ENCODE results near the gene OR51V1.

DNA sequence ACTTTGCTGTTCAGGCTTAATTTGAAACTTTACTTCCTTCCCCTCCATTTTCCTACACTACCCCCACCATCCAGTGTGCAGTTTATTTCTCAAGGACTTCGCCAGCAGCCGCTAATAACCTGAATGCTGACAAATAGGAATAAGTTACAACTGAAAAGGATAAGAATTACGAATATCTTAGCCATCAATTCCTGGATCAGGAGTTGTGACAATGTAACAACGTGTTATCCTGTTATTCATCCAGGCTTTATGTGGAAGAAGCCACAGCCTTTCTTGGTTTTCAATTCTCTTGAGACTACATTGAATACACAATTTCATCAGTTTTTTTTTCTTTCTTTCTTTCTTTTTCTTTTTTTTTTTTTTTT lies 43.3 kb upstream of the OR51V1 start:
- TF ChIP-seq POLR2A (IDR thresholded peaks at IDR 0.05; ENCODE audit: low read depth, low read length) = no peak
- TF ChIP-seq POLR2AphosphoS5 (IDR thresholded peaks at IDR 0.05; ENCODE audit: low read depth, low read length) = no peak
- TF ChIP-seq TAF1 (IDR thresholded peaks at IDR 0.05; ENCODE audit: low read depth, low read length) = no peak
- no peak for TF ChIP-seq PAX5 (IDR thresholded peaks at IDR 0.05; ENCODE audit: insufficient read depth, low read length, severe bottlenecking)
- no peak for TF ChIP-seq SPI1 (IDR thresholded peaks at IDR 0.05; ENCODE audit: low read depth, low read length)

All from GM12891 (cell line).